Activated CD4-positive, alpha-beta T cell treated with anti-CD3 and anti-CD28 coated beads, Interleukin-2, amount 50 U/mL, for 24 hours (primary cell): ENCODE data around the gene NKD1.
"Not testable (repeated sequence)": the region's sequence is repeated elsewhere in the genome, so short reads cannot be mapped to it uniquely, and the experiment has no call there.

Experiments
- DNase-seq, 2 donors: peaks; one replicate each; pipeline ENCODE4 v3.0.0-alpha.2; 2020; ENCODE audit warnings: low read depth in 1 of 2, low spot score in 1 of 2

The NKD1 gene

DNA sequence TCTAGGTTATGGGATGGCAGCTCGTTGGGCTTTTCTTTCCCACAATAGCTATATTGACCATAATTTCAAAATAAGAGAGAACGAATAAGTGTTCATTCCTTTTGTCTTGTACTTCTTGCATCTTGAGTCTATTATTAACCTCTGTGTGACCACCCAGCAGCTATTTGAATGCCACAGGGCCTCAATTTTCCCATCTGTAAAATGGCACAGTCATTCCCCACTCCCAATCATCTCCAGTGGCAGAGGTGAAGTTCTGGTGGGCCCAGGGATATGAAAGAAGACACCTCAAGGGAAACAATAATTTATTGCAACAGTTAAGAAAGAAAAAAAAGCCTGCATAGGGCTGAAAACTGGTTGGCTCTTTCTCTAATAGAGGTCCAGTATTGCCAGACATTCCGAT is 28.6 kb upstream of the NKD1 start:
- DNase-seq: no peak

DNA sequence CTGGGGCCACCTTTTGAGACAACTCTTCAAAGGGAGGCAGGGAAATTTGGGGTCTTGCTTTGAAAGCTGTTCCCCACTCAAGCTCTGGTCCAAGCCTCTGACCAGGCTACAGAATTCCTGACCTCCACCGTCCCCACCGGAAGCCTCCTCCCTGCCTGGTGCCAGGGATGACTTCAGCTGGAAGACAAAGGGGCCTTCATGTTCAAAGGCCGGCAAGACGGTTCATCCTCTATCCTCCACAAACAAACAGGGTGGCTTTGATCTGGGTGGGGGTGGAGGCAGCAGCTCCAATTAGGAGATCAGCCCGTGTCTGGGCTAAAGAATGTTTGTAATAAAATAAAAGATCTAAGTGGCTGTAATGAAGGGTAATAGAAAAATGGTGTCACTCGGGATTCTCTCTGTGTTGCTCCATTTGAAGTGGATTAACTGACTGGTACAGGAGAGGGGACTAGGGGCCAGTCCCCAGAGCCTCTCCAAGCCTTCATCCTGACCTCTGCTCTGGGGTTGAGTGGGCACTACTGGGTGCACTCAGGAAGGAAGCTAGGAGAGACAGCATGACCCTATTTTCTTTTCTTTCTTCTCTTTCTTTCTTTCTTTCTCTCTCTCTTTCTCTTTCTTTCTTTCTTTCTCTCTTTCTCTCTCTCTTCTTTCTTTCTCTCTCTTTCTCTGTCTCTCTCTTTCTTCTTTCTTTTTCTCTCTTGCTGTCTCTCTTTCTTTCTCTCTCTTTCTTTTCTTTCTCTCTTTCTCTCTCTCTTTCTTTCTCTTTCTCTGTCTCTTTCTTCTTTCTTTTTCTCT is 27.5 kb upstream of the NKD1 start:
- DNase-seq: no peak

DNA sequence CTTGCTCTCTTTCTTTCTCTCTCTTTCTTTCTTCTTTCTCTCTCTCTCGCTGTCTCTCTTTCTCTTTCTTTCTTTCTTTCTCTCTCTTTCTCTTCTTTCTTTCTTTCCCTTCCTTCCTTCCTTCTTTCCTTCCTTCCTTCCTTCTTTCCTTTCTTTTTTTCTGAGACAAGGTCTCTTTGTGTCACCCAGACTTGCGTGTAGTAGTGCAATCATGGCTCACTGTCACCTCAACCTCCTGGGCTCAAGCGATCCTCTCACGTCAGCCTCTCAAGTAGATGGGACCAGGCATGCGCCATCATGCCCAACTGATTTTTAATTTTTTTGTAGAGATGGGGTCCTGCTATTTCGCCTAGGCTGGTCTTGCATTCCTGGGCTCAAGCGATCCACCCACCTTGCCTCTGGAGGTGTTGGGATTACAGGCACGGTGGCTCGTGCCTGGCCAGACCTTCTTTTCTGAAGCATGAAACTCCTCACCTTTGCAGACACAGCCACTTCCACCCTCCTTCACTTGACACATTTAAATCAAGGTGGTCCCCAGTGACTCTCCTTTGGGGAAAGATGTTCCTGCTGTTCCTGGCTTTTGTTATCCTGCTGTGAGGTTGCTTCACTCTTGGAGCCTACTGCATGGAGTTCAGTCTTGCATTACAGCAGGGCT is 26.8 kb upstream of the NKD1 start:
- DNase-seq: no peak

DNA sequence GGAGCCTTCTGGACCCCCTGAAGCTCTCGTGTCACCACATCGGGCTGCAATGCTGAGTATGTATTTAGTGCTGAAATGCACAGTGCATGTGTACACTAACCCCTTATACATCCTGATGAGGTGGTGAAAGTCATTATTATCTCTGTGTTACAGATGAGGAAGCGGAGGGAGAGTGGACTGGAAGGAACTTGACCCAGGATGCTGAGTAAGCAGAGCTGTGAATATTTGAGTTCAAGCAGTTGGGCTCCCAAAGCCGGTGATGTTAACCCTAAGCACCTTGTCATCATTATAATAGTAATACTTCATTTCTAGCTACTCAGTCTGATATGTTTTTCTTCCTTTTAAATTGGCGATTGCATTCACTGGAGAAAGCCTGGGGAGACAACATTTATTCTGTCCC is 25.9 kb upstream of the NKD1 start:
- no peak for DNase-seq

- DNase-seq: no peak
Observed at GRCh38 chr16:50523710-50524109, 24.5 kb upstream of the NKD1 start.

DNA sequence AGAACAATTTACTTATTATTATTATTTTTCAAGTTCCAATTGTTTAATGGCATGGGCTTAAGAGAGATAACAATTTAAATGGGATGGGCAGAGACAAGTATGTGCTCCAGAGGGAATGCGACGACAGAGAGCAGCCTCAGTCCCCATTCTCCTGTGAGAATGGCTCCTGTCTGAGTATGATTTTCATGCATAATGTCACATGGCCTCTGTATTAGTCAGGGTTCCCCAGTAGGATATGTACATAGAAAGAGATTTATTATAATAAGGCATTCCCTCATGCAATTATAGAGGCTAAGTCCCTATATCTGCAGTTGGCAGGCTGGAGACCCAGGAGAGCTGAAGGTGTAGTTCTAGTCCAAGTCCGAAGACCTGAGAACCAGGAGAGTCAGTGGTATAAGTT is 22.9 kb upstream of the NKD1 start:
- no peak for DNase-seq

- DNase-seq: no peak
Observed at GRCh38 chr16:50525716-50526115, 22.5 kb upstream of the NKD1 start.

DNA sequence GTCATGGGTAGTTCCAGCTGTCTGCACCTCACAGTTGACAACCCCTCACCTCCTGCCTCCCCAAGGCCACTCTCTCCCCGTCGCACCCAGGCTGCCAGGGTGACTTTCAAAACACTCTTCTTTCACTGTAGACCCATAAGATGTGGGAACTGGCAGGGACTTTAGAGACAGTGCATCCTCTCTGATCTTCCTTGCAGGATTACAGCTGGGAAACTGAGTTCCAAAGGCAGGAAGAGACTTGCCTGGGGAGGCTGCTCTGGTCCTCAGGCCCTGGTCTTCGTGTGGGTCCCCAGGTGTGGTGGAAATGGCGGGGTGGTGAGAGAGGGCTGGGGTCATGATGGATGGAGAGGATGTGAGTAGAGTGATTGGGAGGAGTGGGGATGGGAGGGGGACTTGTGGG is 21.9 kb upstream of the NKD1 start:
- no peak for DNase-seq

GRCh38 chr16:50526796-50527195 is 21.4 kb upstream of the NKD1 start:
- no peak for DNase-seq

- DNase-seq: no peak
Observed at GRCh38 chr16:50528820-50529219, 19.4 kb upstream of the NKD1 start.

- no peak for DNase-seq
Observed at GRCh38 chr16:50529334-50529733, 18.9 kb upstream of the NKD1 start.

GRCh38 chr16:50530277-50531236 is 17.6 kb upstream of the NKD1 start:
- DNase-seq: no peak

GRCh38 chr16:50531359-50531758 is 16.8 kb upstream of the NKD1 start:
- DNase-seq: no peak

- DNase-seq: no peak
Observed at GRCh38 chr16:50531901-50532300, 16.3 kb upstream of the NKD1 start.

DNA sequence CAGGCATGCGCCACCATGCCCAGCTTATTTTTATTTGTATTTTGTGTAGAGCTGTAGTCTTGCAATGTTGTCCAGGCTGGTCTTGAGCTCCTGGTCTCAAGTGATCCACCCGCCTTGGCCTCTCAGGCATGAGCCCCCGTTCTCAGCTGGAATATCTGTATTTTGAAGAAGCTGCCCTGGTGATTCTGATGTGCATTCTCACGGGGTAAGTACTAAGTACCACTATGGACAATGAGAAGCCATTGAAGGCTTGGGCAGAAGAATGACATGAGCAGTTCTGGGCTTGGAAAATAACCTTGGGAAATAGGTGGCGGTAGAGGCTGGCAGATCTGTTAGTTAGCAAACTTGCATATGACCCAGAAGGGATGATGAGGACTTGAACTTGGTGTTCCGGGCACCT is 15.6 kb upstream of the NKD1 start:
- no peak for DNase-seq

- no peak for DNase-seq
Observed at GRCh38 chr16:50533317-50533716, 14.9 kb upstream of the NKD1 start.

- no peak for DNase-seq
Observed at GRCh38 chr16:50534091-50534490, 14.1 kb upstream of the NKD1 start.

DNA sequence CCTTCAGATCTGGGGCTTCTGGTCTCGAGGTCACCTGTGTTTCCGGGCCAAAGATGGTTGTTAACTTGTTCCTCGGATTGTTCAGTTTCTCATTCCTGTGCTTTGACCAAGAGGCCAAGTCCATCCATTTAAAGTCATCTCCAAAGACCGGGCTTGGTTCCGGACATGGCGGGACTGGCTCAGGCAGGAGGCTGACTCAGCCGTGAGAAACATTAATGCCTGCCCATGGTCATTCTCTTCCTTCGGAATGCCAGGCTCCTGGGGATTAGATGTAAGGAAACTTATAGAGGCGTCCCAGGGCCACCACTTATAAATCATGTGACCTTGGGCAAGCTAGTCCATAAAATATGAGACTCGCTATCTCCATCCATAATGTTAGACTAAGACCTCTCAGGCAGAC is 13.6 kb upstream of the NKD1 start:
- DNase-seq: no peak

DNA sequence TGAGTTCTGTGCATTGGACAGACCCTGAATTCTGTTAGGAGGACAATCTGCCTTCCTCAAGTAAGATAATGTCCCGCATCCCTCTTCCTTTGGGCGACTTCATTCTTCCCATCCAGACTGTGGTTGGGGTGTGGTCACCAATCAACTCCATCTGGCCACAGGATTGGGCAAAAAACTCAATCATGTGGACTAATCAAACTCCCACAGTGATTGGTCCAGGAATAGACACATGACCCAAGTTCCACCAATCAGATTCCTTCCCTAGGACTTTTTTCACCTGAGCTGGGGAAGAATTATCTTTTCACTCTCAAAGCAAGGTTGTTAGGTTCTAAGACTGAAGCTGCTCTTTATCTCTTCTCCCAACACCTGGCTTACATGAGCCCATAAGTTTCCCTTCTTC is 13.2 kb upstream of the NKD1 start:
- DNase-seq: no peak

DNA sequence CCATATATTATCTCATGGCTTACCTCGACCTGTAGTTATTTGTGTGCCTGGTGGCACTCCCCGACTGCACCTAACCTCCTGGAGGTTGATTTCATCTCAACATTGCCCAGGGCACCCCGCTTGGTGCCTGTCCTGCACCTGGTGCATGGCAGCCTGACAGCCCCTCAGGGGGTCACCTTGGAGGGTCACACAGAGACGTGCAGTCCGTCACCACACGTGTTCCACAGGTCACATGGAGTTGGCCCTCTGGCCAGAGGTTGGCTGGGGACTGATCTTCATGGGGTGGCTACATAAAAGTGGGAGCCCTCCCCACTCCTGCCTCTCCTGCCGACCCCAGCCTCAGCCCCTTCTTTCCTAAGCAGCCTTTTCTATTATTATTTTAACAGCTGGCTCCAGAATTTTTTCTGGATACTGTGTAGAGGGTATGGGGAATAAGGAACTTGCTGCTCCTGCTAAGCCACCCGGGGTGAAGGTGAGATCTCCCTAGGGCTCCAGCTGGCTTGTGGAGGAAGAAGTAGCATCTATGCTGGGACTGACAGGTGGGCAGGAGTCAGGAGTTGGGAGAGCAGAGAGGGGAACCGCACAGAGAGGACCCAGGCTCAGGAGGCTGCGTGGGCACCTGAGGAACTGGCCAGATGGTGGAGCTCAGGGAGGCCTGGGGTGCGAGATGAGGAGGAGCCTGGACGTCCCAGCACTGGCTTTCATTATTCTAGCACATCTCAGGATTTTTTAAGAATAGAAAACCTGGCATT is 12.5 kb upstream of the NKD1 start:
- no peak for DNase-seq

DNA sequence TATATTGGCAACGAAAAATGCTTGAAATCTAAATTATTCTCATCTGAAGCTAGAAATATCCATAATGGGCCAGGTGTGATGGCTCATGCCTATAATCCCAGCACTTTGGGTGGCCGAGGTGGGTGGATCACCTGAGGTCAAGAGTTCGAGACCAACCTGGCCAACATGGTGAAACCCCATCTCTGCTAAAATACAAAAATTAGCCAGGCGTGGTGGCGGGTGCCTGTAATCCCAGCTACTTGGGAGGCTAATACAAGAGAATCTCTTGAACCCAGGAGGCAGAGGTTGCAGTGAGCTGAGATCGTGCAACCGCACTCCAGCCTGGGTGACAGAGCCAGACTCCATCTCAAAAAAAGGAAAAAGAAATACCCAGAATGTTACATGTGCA is 11.9 kb upstream of the NKD1 start:
- not testable (repeated sequence) for DNase-seq
